ENCODE results near the gene SELENOS.

DNA sequence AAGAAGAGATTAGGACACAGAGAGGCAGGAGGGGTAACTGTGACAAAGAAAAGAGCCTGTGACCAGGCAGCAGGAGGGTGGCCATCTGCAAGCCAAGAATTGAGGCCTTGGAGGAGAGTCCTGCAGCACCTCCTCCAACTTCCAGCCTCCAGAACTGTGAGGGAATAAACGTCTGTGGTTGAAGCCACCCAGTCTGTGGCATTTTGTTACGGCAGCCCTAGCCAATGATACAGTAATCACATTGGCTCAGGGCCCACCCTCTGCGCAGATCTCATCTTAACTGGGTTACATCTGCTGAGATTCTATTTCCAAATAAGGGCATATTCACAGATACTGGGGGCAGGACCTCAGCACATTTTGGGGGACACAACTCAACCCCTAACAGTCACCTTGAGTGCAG is 11.3 kb downstream of the SELENOS start:
- TF ChIP-seq, protein P1, sequence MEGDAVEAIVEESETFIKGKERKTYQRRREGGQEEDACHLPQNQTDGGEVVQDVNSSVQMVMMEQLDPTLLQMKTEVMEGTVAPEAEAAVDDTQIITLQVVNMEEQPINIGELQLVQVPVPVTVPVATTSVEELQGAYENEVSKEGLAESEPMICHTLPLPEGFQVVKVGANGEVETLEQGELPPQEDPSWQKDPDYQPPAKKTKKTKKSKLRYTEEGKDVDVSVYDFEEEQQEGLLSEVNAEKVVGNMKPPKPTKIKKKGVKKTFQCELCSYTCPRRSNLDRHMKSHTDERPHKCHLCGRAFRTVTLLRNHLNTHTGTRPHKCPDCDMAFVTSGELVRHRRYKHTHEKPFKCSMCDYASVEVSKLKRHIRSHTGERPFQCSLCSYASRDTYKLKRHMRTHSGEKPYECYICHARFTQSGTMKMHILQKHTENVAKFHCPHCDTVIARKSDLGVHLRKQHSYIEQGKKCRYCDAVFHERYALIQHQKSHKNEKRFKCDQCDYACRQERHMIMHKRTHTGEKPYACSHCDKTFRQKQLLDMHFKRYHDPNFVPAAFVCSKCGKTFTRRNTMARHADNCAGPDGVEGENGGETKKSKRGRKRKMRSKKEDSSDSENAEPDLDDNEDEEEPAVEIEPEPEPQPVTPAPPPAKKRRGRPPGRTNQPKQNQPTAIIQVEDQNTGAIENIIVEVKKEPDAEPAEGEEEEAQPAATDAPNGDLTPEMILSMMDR (IDR thresholded peaks at IDR 0.05; ENCODE audit: low read length) = no peak
- no peak for TF ChIP-seq EZH2 (IDR thresholded peaks at IDR 0.05; ENCODE audit: borderline replicate concordance, low read length)
